C4-2B (cell line): ENCODE measurements around the gene KCNQ1.

Source experiments
- ZFX ChIP-seq: fragments of 450-650 bp; IDR thresholded peaks from 2 replicates; pipeline ENCODE4 v1.6.1; 2017
- TF ChIP-seq, protein P1 (sequence below): fragments of 450-650 bp; conservative IDR thresholded peaks from 2 replicates; pipeline ENCODE4 v1.5.1; 2017; ENCODE audit warnings: mild to moderate bottlenecking

DNA sequence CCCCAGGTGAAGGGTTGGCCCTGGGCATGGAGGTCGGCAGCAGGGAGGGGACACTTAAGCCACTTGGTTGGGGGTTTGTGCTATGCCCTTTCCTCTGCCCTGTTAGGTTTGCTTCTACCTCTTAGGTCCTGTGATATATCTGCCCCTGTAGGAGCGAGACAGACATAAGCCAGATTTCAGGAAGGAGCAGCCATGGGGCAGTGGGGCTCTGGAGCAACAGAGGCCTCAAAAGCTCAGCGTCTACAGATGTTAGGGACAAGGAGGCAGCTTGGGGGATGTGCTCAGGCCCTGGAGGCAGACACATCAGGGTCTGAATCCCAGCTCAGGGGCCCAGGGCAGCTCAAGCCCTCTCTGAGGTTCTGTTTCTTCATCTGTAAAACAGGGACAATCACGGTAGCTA, 282.2 kb downstream of the KCNQ1 start:
- TF ChIP-seq, protein P1, sequence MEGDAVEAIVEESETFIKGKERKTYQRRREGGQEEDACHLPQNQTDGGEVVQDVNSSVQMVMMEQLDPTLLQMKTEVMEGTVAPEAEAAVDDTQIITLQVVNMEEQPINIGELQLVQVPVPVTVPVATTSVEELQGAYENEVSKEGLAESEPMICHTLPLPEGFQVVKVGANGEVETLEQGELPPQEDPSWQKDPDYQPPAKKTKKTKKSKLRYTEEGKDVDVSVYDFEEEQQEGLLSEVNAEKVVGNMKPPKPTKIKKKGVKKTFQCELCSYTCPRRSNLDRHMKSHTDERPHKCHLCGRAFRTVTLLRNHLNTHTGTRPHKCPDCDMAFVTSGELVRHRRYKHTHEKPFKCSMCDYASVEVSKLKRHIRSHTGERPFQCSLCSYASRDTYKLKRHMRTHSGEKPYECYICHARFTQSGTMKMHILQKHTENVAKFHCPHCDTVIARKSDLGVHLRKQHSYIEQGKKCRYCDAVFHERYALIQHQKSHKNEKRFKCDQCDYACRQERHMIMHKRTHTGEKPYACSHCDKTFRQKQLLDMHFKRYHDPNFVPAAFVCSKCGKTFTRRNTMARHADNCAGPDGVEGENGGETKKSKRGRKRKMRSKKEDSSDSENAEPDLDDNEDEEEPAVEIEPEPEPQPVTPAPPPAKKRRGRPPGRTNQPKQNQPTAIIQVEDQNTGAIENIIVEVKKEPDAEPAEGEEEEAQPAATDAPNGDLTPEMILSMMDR = no peak
- TF ChIP-seq ZFX = no peak
